NT2/D1 (cell line): ENCODE data around the gene ZDHHC7.
A peak's percentile ranks its signal among the peaks of the same experiment; 100 is the strongest.
"Not testable (repeated sequence)": the region's sequence is repeated elsewhere in the genome, so short reads cannot be mapped to it uniquely, and the experiment has no call there.

Experiments used
- DNase-seq: peaks from one replicate; pipeline ENCODE4 v3.0.0-alpha.2; 2011; ENCODE audit warnings: low read depth, low spot score
- H3K27me3 ChIP-seq: 2 replicates; pipeline ENCODE4 v1.6.0; 2011; ENCODE audit warnings: mild to moderate bottlenecking; ENCODE audit not compliant: insufficient read length, insufficient read depth
- H3K36me3 ChIP-seq: 2 replicates; pipeline ENCODE4 v1.6.1; 2011; ENCODE audit warnings: mild to moderate bottlenecking, low read length, mixed read lengths; ENCODE audit not compliant: insufficient read depth, insufficient read length
- H3K4me1 ChIP-seq: 2 replicates; pipeline ENCODE4 v1.5.1; 2011; ENCODE audit not compliant: insufficient read depth, insufficient read length
- H3K4me3 ChIP-seq: 2 replicates; pipeline ENCODE4 v1.5.1; 2011; ENCODE audit warnings: low read depth; ENCODE audit not compliant: insufficient read length
- H3K9ac ChIP-seq: 2 replicates; pipeline ENCODE4 v1.6.0; 2011; ENCODE audit warnings: low read depth; ENCODE audit not compliant: insufficient read length
- H3K9me3 ChIP-seq: 2 replicates; pipeline ENCODE4 v1.5.1; 2011; ENCODE audit warnings: mild to moderate bottlenecking, low read length; ENCODE audit not compliant: insufficient read depth
- SUZ12 ChIP-seq: IDR thresholded peaks from 2 replicates; pipeline ENCODE4 v1.6.1; 2011; ENCODE audit not compliant: insufficient read length, insufficient read depth; ENCODE audit errors: extremely low read depth
- YY1 ChIP-seq: IDR thresholded peaks from 2 replicates; pipeline ENCODE4 v1.6.1; 2011; ENCODE audit not compliant: insufficient read length, insufficient read depth
- ZNF274 ChIP-seq: IDR thresholded peaks from 2 replicates; pipeline ENCODE4 v1.6.1; 2011; ENCODE audit warnings: mild to moderate bottlenecking, low read depth, low read length

ZDHHC7 gene

GRCh38 chr16:85041219-85042166, 30.2 kb upstream of the ZDHHC7 start:
- Histone ChIP-seq H3K9me3 (no peaks in the 10 kb centered on the region), H3K36me3 (no peaks in the 10 kb centered on the region), H3K4me3 (no peak overlapping the region), H3K9ac (no peak overlapping the region), H3K4me1 (peaks cover 4% of the 10 kb centered on the region), H3K27me3 (no peaks in the 10 kb centered on the region)
- TF ChIP-seq SUZ12: no peak
- TF ChIP-seq ZNF274: no peak
- DNase-seq: no peak

- Histone ChIP-seq H3K4me1 (peaks cover 4% of the 10 kb centered on the region), H3K9me3 (no peaks in the 10 kb centered on the region), H3K4me3 (no peak overlapping the region), H3K27me3 (no peaks in the 10 kb centered on the region), H3K36me3 (no peaks in the 10 kb centered on the region), H3K9ac (no peak overlapping the region)
- TF ChIP-seq YY1 (no peak), SUZ12 (no peak), ZNF274 (no peak)
- no peak for DNase-seq
Observed at GRCh38 chr16:85040685-85041084, 29.4 kb upstream of the ZDHHC7 start.

GRCh38 chr16:85037721-85038120, 26.4 kb upstream of the ZDHHC7 start:
- Histone ChIP-seq H3K9me3 (no peaks in the 10 kb centered on the region), H3K4me1 (peaks cover 6% of the 10 kb centered on the region), H3K36me3 (no peaks in the 10 kb centered on the region), H3K4me3 (no peak overlapping the region), H3K9ac (no peak overlapping the region), H3K27me3 (no peaks in the 10 kb centered on the region)
- TF ChIP-seq ZNF274: no peak
- TF ChIP-seq SUZ12: no peak
- TF ChIP-seq YY1: no peak
- no peak for DNase-seq

GRCh38 chr16:85037050-85037410, 25.7 kb upstream of the ZDHHC7 start:
- H3K4me3 ChIP-seq: no peak overlapping the region
- no peak for DNase-seq

GRCh38 chr16:85036236-85037049, 25.1 kb upstream of the ZDHHC7 start:
- H3K36me3 ChIP-seq: peaks cover 5% of the 10 kb centered on the region
- TF ChIP-seq YY1 (no peak), SUZ12 (no peak), ZNF274 (no peak)
- H3K4me1 ChIP-seq: peaks cover 6% of the 10 kb centered on the region
- H3K27me3 ChIP-seq: no peaks in the 10 kb centered on the region
- H3K4me3 ChIP-seq: no peak overlapping the region
- DNase-seq: no peak
- no peak overlapping the region for H3K9ac ChIP-seq
- no peaks in the 10 kb centered on the region for H3K9me3 ChIP-seq

More at GRCh38 chr16:85037050-85037410, 25.7 kb upstream of the ZDHHC7 start:
- Histone ChIP-seq H3K4me1 (peaks cover 6% of the 10 kb centered on the region), H3K36me3 (peaks cover 2% of the 10 kb centered on the region), H3K9me3 (no peaks in the 10 kb centered on the region), H3K27me3 (no peaks in the 10 kb centered on the region), H3K9ac (no peak overlapping the region)
- TF ChIP-seq SUZ12 (no peak), YY1 (no peak), ZNF274 (no peak)

GRCh38 chr16:85034591-85035433, 23.5 kb upstream of the ZDHHC7 start:
- peaks cover 5% of the 10 kb centered on the region for H3K36me3 ChIP-seq
- no peak overlapping the region for H3K4me3 ChIP-seq
- H3K9me3 ChIP-seq: no peaks in the 10 kb centered on the region
- no peak overlapping the region for H3K9ac ChIP-seq
- DNase-seq: no peak
- no peak for TF ChIP-seq SUZ12
- no peak for TF ChIP-seq YY1
- TF ChIP-seq ZNF274: no peak
- H3K4me1 ChIP-seq: peaks cover 6% of the 10 kb centered on the region
- no peaks in the 10 kb centered on the region for H3K27me3 ChIP-seq

- Histone ChIP-seq H3K36me3 (peaks cover 5% of the 10 kb centered on the region), H3K4me1 (peaks cover 12% of the 10 kb centered on the region), H3K4me3 (no peak overlapping the region), H3K9me3 (no peaks in the 10 kb centered on the region), H3K27me3 (peaks cover 6% of the 10 kb centered on the region), H3K9ac (no peak overlapping the region)
- peak; percentile 26 for TF ChIP-seq YY1
- TF ChIP-seq SUZ12: no peak
- TF ChIP-seq ZNF274: no peak
- no peak for DNase-seq
Observed at GRCh38 chr16:85033171-85033570, 21.8 kb upstream of the ZDHHC7 start.

GRCh38 chr16:85032187-85032586, 20.9 kb upstream of the ZDHHC7 start:
- H3K36me3 ChIP-seq, H3K9me3 ChIP-seq, H3K9ac ChIP-seq, DNase-seq, H3K27me3 ChIP-seq, H3K4me3 ChIP-seq: not testable (repeated sequence)
- peaks cover 12% of the 10 kb centered on the region for H3K4me1 ChIP-seq
